HG03558 (cell line): ENCODE measurements around the gene SLC35E2B.
"Not testable (repeated sequence)": the region's sequence is repeated elsewhere in the genome, so short reads cannot be mapped to it uniquely, and the experiment has no call there.

Source experiments
- ATAC-seq: cut with Tn5 transposase; IDR thresholded peaks from one replicate; pipeline ENCODE4 v1.9.1; 2021; ENCODE audit warnings: moderate number of reproducible peaks; ENCODE audit not compliant: unreplicated experiment; ENCODE audit errors: extremely low read depth

SLC35E2B gene

DNA sequence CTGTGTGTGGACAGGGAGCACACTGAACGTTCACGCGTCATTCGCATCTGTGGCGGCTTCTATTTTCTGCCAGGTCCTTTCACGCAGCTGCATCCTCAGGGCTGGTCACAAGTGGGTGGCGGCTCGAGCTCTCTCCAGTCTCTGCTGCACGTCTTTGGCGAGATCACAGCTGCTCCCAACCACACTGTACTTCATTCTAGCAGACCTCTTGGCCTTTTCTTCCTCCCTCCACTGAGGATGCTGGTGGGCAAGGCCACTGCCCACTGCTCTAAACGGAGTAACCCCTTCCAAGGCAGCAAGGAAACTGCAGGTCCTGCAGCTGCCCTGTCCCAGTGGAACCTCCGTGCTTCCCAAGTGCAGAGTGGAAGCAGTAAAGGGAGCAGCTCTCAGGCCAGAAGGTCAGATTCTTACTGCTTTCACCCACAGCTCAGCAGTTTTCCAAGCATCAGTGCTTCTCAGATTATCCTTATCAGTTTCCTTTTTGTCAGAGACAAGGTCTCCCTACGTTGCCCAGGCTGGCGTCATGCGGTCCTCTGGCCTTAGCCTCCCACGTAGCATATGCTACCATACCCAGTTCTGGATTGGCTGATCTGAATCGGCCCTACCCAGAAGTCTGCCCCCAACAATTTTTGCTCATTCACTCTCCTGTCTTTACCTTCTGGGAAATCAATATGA, 44.9 kb downstream of the SLC35E2B start:
- not testable (repeated sequence) for ATAC-seq

DNA sequence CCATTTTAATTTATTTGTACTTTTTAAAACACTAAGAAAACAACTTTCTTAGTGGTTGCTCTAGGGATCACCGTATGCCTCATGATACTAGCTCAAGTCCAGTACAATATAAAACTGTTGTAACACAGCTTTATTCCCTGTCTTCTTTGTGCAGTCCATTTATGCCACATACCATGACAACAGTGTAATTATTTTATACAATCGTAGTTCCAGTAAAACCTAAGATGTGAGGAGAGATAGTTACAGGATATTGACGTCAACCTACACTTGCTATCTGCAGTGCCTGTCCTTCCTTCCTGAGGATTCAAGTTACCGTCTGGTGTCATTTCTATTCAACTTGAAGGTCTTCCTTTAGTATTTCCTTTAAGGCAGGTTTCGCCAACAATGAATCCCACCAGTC, 46.3 kb downstream of the SLC35E2B start:
- not testable (repeated sequence) for ATAC-seq

DNA sequence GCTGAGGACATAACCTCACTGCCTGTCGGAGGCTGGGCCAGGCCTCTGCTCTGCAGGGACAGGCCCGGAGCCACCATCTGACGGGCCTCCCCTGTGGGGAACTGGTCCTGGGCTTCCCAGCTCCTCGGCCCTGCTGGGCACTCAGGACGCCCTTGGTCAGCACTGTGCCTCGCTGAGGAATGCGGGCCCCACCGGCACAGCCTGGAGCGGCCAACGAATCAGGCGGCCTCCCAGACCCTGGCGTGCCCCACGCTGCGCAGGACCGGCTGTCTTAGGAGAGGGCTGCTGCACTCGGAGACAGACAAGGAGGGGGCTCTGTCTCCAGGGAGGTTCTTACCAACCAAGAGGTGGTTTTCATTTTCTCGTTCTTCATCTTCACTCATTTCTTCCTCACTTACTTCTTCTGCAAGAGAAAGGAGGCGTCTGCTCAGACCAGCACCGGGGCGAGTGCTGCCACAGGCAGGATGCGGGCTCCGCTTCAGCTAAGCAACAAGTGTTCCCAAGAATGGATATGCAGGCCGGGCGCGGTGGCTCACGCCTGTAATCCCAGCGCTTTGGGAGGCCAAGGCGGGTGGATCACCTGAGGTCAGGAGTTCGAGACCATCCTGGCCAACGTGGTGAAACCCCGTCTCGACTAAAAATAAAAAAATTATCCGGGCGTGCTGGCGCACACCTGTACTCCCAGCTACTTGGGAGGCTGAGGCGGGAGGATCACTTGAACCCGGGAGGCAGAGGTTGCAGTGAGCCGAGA, 51.7 kb downstream of the SLC35E2B start:
- ATAC-seq = not testable (repeated sequence)

DNA sequence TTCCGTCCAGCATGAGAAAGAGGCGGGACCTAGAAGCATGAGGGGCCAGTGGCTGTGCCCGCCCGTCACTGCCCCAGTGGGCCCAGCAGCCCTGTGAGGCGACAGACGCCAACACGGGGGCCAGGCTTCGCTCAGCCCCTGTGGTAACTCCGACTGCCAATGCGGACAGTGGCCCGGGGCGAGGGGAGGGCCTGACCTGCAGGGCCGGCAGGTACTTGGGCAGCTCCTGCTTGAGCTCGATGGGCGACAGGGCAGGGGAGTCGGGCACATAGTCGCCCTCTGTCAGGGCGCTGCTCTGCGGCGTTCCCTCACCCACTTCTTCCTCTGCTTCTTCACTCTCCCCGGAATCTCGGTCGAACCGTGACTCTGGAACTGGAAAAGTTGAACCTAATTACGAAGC, 52.5 kb downstream of the SLC35E2B start:
- not testable (repeated sequence) for ATAC-seq

DNA sequence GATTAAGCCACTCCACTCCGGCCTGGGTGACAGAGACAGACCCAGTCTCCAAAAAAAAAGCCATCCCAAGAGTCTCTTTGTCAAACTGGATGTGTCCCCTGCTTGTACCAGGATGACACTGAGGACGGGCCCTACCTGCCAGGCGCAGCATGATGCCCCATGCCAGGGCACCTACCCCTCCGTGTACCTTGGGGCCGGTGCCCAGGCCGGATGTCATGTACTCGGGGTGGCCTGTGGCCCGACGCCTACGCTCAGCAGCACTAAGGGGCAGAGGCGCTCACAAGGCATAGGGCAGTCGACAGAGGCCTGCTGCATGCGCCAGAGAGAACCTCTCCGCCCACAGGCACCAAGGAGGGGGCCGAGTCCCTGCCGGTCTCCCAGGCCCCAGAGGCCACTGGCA, 53.2 kb downstream of the SLC35E2B start:
- not testable (repeated sequence) for ATAC-seq

DNA sequence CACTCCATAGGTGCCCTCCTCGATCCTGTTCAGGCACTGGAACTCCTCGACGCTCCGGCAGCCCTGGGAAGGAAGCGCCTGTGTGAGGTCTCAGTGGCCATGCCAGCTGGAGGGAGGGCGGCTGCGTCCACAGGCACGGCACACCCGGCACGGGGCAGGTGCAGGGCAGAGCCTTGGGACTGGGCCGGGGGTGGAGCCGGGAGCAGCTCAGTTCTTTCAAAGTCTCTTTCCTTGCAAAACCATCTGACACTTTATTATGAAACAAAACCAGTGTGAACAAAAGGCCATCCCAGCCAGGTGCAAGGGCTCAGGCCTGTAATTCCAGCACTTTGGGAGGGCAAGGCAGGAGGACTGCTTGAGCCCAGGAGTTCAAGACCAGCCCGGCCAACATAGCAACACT, 54.1 kb downstream of the SLC35E2B start:
- ATAC-seq = not testable (repeated sequence)

DNA sequence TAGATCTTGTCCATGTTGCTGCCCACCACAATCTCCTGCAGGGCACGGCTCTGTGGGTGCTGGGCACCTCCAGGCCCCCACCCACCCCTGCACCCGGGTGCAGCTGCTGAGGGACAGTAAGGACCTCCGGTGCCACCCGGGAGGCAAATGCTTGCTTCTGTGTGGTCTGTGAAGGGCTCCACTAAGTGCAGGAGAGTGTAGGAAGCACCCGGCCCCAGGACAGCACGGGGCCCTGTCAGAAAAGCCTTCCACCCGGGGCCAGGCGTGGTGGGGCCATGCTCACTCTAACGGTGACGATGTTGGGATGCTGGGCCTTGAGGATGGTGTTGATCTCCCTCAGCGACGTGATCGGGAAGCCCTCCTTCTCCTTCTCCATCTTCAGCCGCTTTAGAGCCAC, 55.1 kb downstream of the SLC35E2B start:
- not testable (repeated sequence) for ATAC-seq

DNA sequence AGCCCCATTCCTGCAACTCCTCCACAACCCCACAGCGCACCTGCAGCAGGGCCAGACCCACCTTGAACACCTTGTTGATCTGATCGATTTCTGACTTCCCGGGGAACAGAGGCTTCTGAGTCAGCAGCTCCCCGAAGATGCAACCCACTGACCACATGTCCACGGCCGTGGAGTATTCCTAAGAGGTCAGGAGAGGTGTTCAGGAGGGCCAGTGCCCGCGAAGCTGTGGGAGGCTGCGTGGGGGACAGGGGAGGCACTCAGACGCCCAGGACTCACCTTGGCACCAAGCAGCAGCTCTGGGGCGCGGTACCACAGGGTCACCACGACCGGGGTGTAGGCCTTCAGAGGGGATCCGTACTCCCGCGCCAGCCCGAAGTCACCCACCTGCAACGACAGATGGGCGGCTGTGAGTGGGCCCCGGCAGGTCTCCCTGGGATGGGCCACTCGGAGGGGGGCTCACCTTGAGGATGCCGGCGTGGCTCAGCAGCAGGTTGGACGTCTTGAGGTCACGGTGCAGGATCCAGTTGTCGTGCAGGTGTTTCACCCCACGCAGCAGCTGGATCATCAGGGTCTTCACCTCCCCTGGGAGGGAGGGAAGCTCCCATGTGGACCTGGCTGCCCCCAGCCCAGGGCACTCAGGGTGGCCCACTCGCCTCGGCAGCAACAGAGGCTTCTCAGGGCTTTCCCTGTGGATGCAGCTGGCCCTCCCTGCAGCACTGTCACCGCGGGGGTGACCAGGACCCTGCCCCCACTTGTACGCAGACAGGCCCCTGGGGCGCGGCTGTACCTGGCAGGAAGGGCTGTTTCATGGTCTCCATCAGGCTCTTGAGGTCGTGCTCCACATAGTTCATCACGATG, 55.7 kb downstream of the SLC35E2B start:
- ATAC-seq = not testable (repeated sequence)

DNA sequence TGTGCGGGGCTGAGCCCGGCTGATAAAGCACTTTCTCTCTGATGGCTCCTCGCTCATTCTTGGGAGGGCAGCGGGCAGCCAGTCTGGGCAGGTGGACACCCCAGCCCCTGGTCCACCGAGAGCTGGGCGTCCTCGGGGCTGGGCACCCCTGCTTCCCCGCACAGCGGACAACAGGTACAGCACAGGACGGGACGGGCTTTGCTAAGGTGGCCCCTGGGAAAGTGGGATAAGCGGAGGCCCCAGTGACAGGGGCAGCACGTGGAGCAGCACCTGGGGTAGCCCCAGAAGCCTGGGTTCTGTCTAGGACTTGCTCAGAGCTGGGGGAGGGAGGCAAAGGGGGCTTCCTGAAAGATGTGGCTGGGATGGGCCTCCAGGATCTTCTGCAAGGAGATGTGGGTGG, 58.0 kb downstream of the SLC35E2B start:
- not testable (repeated sequence) for ATAC-seq

DNA sequence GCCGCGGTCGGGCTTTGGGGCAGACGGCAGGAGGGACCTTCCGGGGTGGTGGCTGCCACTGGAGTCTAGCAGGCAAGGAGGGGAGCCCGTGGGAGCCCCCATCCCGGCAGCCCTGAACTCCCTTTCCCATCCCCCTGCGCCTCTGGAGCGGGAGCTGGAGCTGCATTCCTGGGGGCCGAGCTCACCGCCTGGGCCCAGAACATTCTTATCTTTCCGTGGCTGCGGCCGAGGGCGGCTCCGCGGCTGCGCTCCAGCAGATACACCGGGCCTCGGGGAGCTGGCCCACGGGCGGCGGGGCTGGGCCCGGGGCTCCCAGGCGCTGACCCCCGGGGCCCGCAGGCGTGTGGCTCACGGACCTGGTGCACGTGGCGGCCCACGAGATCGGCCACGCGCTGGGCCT, 59.2 kb downstream of the SLC35E2B start:
- ATAC-seq = not testable (repeated sequence)

DNA sequence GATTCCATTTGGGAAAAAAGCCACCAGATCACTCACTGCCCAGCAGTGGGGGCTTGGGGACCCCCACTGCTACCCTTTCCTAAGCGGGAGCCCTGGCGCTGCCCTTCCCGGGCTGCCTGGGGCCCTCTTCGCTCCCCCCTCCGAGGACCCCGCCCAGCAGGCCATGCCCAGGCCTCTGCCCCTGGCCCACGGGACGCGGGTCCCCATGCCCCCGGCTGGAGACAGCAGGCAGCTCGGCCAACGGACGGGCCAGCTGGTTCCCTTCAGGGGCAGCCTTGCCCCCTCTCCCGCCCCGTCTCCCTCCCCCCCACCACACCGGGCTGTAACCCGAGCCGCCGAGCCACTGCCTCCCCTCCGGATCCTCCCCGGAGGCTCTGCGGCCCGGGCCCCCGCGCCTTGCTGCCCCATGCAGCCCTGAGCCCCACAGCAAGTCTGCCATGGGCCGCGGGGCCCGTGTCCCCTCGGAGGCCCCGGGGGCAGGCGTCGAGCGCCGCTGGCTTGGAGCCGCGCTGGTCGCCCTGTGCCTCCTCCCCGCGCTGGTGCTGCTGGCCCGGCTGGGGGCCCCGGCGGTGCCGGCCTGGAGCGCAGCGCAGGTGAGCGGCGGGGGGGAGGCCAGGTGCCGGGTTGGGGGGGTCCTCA, 60.7 kb downstream of the SLC35E2B start, which contains the start of gene MMP23B:
MMP23B (plus strand) TSS at position 392 of the 639 bp plus-strand sequence; CDS start at position 438, 46 bp downstream.
- no peak for ATAC-seq

DNA sequence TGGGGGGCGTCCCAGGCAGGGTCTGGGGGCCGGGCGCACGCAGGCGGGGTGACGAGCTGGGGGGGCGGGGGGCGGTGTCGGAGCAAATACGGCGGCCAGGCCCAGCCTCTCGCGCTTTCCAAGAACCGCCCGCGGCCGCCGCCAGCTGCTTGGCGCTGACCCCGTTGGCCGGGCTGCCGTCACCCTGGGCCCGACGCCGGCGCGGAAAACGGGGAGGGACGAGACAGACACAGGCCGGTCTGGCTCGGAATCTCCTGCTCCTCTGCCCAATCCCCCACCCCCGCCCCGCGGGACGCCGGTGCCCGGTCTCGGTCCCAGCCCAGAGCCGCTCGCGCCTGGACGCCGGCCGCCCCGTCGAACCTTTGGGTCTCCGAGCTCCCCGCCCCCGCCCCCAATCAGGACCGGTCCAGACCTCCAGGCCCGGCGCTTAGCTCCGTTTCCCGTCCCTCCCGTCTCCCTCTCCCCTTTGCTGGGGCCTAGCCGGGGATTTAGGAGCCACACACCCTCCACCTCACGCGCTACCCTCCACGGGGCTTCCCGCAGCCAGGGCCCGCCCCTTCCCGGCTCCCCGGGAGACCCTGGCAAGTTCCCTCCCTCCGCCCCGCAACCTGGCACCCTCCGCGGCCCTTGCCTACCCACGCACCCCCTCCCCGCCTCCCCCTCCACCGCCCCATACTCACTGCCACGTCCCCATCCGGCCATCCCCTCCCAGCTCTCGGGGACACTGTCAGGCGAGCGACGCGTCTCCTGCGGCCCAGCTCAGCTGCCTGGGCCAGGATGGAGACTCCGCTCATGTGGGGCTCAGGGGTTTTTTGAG, 61.4 kb downstream of the SLC35E2B start:
- ATAC-seq = no peak

DNA sequence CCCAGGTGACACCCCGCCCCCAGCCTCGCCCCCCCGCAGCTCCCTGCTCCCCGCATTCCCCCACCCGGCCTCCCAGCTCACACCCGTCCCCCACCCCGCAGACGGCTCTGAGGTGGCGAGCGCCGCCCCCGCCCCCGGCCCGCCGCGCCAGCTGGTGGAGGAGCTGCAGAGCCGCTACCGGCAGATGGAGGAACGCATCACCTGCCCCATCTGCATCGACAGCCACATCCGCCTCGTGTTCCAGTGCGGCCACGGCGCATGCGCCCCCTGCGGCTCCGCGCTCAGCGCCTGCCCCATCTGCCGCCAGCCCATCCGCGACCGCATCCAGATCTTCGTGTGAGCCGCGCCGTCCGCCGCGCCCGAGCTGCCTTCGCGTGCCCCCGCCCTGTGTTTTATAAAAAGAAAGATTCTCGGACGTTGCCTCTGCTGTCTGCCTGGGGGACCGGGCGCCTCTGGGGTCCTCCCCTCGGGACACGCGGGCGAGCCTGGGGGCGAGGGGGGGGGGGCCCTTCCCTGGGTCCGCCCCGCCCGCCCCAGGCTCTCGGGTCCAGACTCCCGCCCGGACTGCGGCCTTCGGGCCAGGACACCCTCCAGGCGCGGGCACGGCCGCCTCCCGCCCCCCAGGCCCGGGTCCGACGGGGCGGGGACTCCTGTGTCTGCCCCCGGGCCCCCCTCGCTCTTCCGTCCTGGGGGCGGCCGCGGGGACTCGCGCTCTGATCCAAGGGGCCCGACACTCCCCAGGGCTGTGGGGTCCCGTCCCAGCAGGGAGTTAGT, 62.2 kb downstream of the SLC35E2B start:
- ATAC-seq = no peak

DNA sequence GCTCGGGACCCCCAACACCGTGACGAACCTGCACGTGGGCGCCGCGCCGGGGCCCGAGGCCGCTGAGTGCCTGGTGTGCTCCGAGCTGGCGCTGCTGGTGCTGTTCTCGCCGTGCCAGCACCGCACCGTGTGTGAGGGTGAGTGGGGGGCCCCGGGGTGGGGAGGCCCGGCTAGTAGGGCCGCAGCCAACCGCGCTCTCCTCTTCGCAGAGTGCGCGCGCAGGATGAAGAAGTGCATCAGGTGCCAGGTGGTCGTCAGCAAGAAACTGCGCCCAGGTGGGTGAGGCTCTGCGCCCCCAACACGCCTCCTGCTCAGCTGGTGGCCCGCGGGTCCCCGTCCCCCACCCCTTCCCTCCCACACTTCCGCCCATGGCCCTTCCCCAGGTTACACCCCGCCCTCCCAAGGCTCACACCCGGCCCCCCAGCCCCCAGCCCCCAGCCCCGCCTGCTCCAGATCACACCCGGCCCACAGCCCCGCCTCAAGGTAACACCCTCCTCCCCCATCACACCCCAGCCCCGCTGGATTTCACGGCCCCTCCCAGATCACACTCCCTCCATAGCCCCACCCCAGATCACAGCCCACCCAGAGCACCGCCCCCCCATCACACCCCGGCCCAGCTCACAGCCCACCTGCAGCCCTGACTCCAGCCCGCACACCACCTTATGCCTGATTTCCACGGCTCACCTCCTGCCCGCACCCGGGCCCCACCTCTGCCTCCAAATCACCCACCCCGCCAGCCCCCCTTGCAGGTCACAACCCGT, 63.0 kb downstream of the SLC35E2B start:
- no peak for ATAC-seq

DNA sequence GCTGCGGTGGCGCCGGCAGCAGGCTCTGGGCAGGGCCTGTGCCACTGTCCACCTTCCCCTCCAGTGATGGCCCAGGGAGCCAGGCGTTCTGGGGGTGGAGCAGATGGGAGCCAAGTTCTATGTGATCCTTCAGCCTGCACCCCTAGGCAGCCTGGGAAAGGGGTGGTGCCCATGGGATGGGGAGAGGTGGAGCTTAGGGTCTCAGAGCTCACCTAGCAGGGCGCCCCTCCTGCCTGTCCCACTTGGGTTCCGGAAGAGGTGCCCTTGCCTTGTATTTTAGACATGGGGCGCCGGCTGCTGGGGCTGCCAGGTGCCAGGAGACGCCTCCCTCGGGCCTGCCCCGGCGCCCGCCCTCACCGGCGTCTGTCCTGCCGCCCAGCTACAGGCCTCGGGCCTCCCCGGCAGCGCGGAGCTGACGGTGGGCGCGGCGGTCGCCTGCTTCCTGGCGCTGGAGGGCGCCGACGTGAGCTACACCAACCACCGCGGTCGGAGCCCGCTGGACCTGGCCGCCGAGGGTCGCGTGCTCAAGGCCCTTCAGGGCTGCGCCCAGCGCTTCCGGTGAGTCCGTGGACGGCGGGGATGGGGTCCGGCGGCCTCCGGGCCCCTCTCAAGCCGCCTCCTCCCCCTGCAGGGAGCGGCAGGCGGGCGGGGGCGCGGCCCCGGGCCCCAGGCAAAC, 63.7 kb downstream of the SLC35E2B start:
- no peak for ATAC-seq

DNA sequence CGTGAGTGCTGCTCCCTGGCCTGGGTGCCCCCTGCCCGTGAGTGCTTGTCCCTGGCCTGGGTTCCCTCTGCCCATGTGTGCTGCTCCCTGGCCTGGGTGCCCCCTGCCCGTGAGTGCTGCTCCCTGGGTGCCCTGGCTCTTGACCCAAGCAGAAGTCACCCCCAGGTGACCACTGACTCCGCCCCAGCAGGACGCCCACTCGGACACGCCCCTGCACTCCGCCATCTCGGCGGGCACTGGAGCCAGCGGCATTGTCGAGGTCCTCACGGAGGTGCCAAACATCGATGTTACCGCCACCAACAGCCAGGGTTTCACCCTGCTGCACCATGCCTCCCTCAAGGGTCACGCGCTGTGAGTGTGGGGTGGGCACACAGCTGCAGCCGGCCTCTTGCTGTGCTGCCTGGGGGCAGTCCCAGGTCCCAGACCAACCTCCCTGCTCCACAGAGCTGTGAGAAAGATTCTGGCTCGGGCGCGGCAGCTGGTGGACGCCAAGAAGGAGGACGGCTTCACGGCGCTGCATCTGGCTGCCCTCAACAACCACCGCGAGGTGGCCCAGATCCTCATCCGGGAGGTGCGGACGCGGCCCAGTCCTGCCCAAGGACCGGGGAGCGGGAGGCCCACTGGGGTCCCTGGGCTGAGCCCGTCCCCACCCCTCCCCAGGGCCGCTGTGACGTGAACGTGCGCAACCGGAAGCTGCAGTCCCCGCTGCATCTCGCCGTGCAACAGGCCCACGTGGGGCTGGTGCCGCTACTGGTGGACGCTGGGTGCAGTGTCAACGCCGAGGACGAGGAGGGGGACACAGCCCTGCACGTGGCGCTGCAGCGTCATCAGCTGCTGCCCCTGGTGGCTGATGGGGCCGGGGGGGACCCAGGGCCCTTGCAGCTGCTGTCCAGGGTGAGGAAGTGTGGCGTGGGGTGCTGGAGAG, 64.5 kb downstream of the SLC35E2B start:
- no peak for ATAC-seq
